Smooth muscle cell (in vitro differentiated cells): Measurements from ENCODE around the gene ABCG5. TPM values are rescaled to one million over a fixed set of nuclear protein-coding genes. Genes with fewer than 3 reads are reported as not detected.

Source experiments
- DNase-seq: peaks from one replicate; lab custom pipeline; 2025; ENCODE audit not compliant: unreplicated experiment; lab: John Stamatoyannopoulos, UW
- H2AFZ ChIP-seq: fragments of 200-600 bp; sonication (generic); 2 replicates; pipeline ENCODE4 v1.6.0; 2016; ENCODE audit warnings: antibody characterized with exemption, low read depth, mild to moderate bottlenecking
- H3F3A ChIP-seq: fragments of 200-600 bp; sonication (generic); 2 replicates; pipeline ENCODE4 v1.6.0; 2017; ENCODE audit warnings: antibody characterized with exemption, low read depth
- H3K27ac ChIP-seq: fragments of 200-600 bp; sonication (generic); 2 replicates; pipeline ENCODE4 v1.5.1; 2016; ENCODE audit warnings: low read depth, mild to moderate bottlenecking
- H3K27me3 ChIP-seq: fragments of 200-600 bp; sonication (generic); 2 replicates; pipeline ENCODE4 v1.6.1; 2016; ENCODE audit warnings: low read depth, mild to moderate bottlenecking
- H3K36me3 ChIP-seq: fragments of 200-600 bp; sonication (generic); 2 replicates; pipeline ENCODE4 v1.5.1; 2016; ENCODE audit warnings: low read depth
- H3K4me1 ChIP-seq: fragments of 200-600 bp; sonication (generic); 2 replicates; pipeline ENCODE4 v1.5.1; 2016; ENCODE audit warnings: low read depth
- H3K4me2 ChIP-seq: fragments of 200-600 bp; sonication (generic); 2 replicates; pipeline ENCODE4 v1.6.0; 2016; ENCODE audit warnings: mild to moderate bottlenecking
- H3K4me3 ChIP-seq: fragments of 200-600 bp; sonication (generic); 2 replicates; pipeline ENCODE4 v1.5.1; 2016; ENCODE audit warnings: mild to moderate bottlenecking
- H3K79me2 ChIP-seq: fragments of 200-600 bp; sonication (generic); 2 replicates; pipeline ENCODE4 v1.6.0; 2016; ENCODE audit warnings: low read depth, mild to moderate bottlenecking
- H3K9ac ChIP-seq: fragments of 200-600 bp; sonication (generic); 2 replicates; pipeline ENCODE4 v1.6.0; 2016; ENCODE audit warnings: low read depth
- H3K9me3 ChIP-seq: fragments of 200-600 bp; sonication (generic); replicated peaks from 2 replicates; pipeline ENCODE4 v1.5.1; 2016; ENCODE audit warnings: low read depth
- H4K20me1 ChIP-seq: fragments of 200-600 bp; sonication (generic); 2 replicates; pipeline ENCODE4 v1.6.0; 2016; ENCODE audit warnings: low read depth
- WGBS: methylation state at CpG from one replicate; pipeline ENCODE4 v1.1.7; 2016; ENCODE audit warnings: low lambda C conversion rate; 5-methylcytosine and 5-hydroxymethylcytosine counted together
- polyA plus RNA-seq: library from polyadenylated mRNA; unstranded; fragments of >200 nt; fragmentation: Nextera tagmentation; extraction: Ambion mirVana; gene quantifications from 2 replicates; pipeline ENCODE4 v1.2.1, GENCODE V29; 2016
- total RNA-seq: library from RNA; depleted of rRNA; stranded (reverse); fragments of >200 nt; gene quantifications from 2 replicates; pipeline ENCODE4 v1.2.3, GENCODE V29; 2014
- TF ChIP-seq, protein P1 (sequence below): fragments of 200-600 bp; sonication (generic); IDR thresholded peaks from 2 replicates; pipeline ENCODE4 v1.5.1; 2017; ENCODE audit warnings: borderline replicate concordance, mild to moderate bottlenecking, antibody characterized with exemption; ENCODE audit not compliant: insufficient read depth, poor library complexity, severe bottlenecking

The ABCG5 gene
- total and polyA plus RNA-seq, 2 experiments from 2014 or later: not detected

DNA sequence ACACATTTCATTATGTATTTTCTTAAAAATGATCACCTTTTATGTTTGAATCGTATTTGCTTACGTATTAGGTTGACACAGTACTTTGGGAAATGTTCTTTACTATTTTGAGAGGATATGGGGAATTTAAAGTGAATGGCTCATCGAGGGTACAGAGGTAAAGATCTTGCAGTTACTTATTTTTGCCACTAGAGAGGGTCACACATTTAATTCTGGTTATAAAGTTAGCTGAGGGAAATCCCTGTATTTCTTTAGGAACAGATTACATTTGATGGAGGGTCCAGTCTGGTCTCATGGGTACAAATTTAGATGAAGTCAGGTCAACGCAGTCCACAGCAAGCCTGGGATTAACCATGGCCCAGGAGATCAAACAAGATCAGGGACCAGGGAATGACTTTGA lies 40.3 kb downstream of the ABCG5 start:
- H3F3A ChIP-seq: no peaks in the 10 kb centered on the region
- TF ChIP-seq, protein P1, sequence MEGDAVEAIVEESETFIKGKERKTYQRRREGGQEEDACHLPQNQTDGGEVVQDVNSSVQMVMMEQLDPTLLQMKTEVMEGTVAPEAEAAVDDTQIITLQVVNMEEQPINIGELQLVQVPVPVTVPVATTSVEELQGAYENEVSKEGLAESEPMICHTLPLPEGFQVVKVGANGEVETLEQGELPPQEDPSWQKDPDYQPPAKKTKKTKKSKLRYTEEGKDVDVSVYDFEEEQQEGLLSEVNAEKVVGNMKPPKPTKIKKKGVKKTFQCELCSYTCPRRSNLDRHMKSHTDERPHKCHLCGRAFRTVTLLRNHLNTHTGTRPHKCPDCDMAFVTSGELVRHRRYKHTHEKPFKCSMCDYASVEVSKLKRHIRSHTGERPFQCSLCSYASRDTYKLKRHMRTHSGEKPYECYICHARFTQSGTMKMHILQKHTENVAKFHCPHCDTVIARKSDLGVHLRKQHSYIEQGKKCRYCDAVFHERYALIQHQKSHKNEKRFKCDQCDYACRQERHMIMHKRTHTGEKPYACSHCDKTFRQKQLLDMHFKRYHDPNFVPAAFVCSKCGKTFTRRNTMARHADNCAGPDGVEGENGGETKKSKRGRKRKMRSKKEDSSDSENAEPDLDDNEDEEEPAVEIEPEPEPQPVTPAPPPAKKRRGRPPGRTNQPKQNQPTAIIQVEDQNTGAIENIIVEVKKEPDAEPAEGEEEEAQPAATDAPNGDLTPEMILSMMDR: no peak
- H3K27me3 ChIP-seq: no peaks in the 10 kb centered on the region
- no peaks in the 10 kb centered on the region for H3K36me3 ChIP-seq
- WGBS: 64% methylated on average over 4 of the region's 4 CpGs
- no peaks in the 10 kb centered on the region for H3K4me1 ChIP-seq
- H3K27ac ChIP-seq: no peak overlapping the region
- H3K9ac ChIP-seq: no peak overlapping the region
- no peak overlapping the region for H2AFZ ChIP-seq
- DNase-seq: no peak
- no peaks in the 10 kb centered on the region for H3K79me2 ChIP-seq
- H3K4me3 ChIP-seq: no peak overlapping the region
- H3K4me2 ChIP-seq: no peak overlapping the region
- no peaks in the 10 kb centered on the region for H4K20me1 ChIP-seq
- no peaks in the 10 kb centered on the region for H3K9me3 ChIP-seq

DNA sequence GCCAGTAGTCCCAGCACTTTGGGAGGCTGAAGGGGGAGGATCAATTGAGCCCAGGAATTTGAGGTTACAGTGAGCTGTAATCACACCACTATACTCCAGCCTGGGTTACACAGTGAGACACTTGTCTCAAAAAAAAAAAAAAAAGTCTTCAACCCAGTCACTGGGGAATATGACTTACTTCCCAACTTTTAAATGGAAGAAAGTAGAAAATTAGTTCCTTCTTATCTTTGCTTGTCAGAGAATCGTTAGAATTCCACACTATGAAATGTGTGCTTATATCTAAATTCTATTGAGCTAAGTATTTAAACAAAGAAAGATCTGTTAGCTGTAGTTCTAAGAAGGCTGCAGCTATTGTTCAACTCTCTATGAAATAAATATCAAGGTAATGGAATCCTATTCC lies 42.4 kb downstream of the ABCG5 start:
- Histone ChIP-seq H3K4me1 (no peaks in the 10 kb centered on the region), H2AFZ (no peak overlapping the region), H3K79me2 (no peaks in the 10 kb centered on the region), H3K4me2 (no peak overlapping the region), H3K4me3 (no peak overlapping the region), H3K36me3 (no peaks in the 10 kb centered on the region), H4K20me1 (no peaks in the 10 kb centered on the region), H3F3A (no peaks in the 10 kb centered on the region), H3K27ac (no peak overlapping the region), H3K9ac (no peak overlapping the region), H3K9me3 (no peaks in the 10 kb centered on the region), H3K27me3 (no peaks in the 10 kb centered on the region)
- no peak for DNase-seq
- TF ChIP-seq, protein P1: no peak
- whole genome bisulfite sequencing: 94% methylated on average over 1 of the region's 1 CpG

DNA sequence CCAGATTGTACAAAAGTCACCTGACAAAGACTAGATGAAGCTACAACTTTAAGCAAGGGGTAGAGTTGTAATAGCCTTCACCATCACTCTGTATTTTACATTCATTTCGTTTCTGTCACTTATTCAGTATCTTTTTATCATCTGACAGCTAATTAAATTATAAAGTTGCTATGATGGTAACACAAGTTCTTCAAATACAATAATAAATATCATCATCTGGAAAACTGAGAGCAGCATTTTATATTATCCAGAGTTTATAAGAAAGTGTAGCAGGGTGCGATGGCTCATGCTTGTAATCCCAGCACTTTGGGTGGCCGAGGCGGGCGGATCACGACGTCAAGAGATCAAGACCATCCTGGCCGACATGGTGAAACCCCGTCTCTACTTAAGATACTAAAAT lies 43.7 kb downstream of the ABCG5 start:
- Histone ChIP-seq H3K4me2 (no peak overlapping the region), H3K27me3 (no peaks in the 10 kb centered on the region), H3K4me3 (no peak overlapping the region), H3K27ac (no peak overlapping the region), H3K79me2 (no peaks in the 10 kb centered on the region), H2AFZ (no peak overlapping the region), H3K36me3 (peaks cover 5% of the 10 kb centered on the region), H3K9me3 (no peaks in the 10 kb centered on the region), H3K4me1 (no peaks in the 10 kb centered on the region), H3F3A (no peaks in the 10 kb centered on the region), H4K20me1 (no peaks in the 10 kb centered on the region), H3K9ac (no peak overlapping the region)
- TF ChIP-seq, protein P1: no peak
- WGBS: 96% methylated on average over 9 of the region's 9 CpGs
- DNase-seq: no peak

DNA sequence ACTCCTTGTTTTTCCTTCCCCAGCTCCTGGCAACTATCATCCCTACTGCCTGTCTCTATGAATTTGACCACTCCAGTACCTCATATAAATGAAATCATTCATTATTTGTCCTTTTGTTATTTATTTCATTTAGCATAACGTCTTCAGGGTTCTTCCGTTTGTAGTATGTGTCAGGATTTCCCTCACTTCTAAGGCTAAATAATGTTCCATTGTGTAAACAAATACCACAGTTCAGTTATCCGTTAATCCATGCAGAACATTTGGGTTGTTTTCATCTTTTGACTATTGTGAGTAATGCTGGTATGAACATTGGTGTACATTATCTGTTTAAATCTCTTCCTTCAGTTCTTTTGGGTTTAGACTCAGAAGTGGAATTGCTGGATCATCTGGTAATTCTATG lies 46.0 kb downstream of the ABCG5 start:
- Histone ChIP-seq H3K36me3 (peaks cover 5% of the 10 kb centered on the region), H3K4me3 (no peak overlapping the region), H3K79me2 (no peaks in the 10 kb centered on the region), H3K27me3 (no peaks in the 10 kb centered on the region), H3K9ac (no peak overlapping the region), H3K4me2 (no peak overlapping the region), H3F3A (no peaks in the 10 kb centered on the region), H3K27ac (no peak overlapping the region), H4K20me1 (no peaks in the 10 kb centered on the region), H3K4me1 (no peaks in the 10 kb centered on the region), H2AFZ (no peak overlapping the region), H3K9me3 (no peaks in the 10 kb centered on the region)
- WGBS: 68% methylated on average over 3 of the region's 3 CpGs
- TF ChIP-seq, protein P1: no peak
- no peak for DNase-seq
